HG02759 (cell line): Measurements from ENCODE around the gene TREM1.
"Not testable (repeated sequence)": the region's sequence is repeated elsewhere in the genome, so short reads cannot be mapped to it uniquely, and the experiment has no call there.

ENCODE experiments used
- ATAC-seq: cut with Tn5 transposase; IDR thresholded peaks from one replicate; pipeline ENCODE4 v1.9.1; 2021; ENCODE audit warnings: mild to moderate bottlenecking, moderate library complexity; ENCODE audit not compliant: unreplicated experiment

Gene TREM1

DNA sequence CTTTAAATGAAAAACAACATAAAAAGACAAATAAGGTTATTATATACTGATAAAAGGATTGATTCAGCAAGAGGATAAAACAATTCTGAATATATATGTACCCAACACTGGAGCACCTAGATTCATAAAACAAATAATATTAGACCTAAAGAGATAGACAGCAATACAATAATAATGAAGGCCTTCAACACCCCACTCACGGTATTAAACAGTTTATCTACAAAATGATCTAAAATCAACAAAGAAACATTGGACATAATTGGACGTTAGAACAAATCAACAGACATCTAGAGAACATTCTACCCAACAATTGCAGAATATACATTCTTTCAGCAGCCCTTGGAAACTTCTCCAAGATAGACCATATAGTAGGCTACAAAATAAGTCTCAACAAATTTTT is 24.1 kb downstream of the TREM1 start:
- no peak for ATAC-seq

- no peak for ATAC-seq
Measured at GRCh38 chr6:41258196-41258493, 28.3 kb downstream of the TREM1 start.

- ATAC-seq = no peak
Measured at GRCh38 chr6:41257369-41258195, 28.9 kb downstream of the TREM1 start.

DNA sequence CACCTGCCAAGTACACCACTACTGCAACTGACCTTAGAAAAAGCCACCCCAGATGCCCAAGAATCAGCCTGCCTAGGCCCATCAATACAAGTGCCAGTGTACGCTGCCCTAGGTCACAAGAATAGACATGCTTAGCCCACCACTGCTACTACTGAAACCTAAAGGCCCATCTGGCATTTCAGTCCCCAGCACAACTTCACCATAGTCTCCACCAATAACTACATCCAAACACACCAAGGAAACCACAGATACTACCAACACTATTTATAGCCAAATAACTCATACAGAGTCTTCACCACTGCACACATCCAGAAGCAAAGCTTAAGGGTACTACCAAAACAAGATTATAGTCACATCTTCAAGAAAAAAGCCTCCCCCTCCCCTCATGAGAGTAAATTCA is 30.1 kb downstream of the TREM1 start:
- no peak for ATAC-seq

DNA sequence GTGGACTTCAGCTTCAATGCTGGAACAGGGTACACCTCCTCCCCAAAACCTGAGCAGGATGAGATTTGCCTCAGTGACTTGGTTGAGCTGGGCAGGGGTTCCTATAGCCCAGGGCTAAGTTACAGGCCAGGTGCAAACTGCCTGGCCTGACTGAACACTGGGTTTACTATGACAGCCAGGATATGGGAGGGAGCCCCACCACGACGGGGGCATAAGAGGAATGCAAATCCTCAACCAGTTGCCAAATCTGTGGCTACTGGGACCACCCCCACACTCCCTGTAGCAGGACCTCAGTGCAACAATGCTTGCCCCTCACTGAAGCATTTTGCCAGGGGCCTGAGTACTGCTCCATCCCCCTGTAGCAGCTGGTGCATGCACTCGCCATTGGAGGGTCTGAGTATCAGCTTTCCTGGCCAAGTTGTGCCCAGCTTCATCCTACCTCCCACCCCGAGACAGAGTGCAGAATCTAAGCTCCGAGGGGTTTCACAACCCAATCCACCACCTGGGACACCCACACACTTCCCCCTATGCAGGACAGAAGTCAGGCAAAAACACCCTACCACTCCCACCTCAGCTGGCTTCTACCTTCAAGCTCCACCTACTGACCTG is 30.7 kb downstream of the TREM1 start:
- no peak for ATAC-seq

GRCh38 chr6:41255110-41255509 is 31.4 kb downstream of the TREM1 start:
- no peak for ATAC-seq

DNA sequence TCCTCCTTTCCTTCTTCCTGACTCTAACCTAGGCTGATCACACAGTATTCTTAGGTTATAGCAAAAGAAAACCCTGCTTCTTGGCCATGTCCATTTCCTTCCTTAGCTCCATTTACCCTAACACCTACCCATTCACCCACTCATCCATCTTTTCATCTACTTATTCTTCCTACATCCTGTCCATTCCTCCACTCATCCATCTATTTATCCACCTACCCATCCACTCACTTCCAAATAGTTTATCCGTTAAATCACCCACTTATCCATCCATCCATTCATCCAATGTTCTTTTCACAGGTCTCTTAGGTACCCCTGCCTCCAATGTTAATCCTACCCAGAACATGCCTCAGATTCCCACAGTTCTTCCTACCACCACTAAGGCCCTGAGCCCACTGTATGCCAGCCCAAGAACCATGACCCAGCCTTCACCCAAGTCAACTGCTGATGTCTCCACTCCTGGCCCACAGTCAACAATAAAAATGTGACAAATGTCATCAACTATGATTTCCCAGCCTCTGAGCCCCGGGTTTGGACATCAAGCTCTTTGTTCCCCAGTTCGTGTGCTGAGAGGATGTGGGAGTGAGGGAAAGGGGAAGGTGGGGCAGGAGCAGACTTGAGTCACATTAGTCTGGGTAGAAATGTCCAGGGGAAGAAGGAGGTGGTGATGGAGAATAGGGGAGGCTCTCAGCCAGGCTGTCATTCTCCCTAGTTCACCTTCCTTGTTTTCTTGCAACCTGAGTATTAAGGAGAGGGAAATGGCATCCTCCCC is 33.9 kb downstream of the TREM1 start:
- no peak for ATAC-seq

GRCh38 chr6:41247882-41248705 is 38.4 kb downstream of the TREM1 start:
- ATAC-seq = no peak

GRCh38 chr6:41247288-41247865 is 39.1 kb downstream of the TREM1 start:
- ATAC-seq = no peak

GRCh38 chr6:41246529-41246928 is 40.0 kb downstream of the TREM1 start:
- not testable (repeated sequence) for ATAC-seq

DNA sequence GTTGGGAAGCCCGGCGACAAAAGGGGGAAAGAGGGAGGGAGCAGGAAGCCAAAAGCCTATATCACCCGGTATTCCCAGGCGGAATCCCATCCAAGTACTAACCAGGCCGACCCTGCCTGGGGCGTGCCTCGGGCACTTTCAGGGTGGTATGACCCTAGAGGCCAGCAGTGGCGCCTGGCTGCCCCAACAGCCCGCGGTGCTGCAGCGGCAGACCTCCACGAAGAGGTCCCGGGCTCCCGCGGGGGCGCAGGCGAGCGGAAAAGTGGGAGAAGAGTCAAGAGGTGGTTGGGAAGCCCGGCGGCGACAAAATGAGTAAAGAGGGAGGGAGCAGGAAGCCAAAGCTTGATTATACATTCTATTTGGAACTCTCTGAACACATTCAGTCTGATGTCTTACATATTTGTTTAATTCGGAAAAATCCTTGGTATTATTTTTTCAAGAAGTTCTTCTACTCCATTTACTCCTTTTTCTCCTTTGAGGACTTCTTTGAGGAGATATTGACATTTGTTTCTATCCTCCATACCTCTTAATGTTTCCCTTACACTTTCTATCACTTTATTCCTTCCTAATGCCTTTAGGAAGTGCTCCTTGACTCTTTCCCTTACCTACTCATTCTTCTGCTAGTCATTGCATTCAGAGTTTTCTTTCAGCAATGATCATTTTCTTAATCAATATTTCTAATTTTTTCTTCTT is 46.9 kb downstream of the TREM1 start:
- no peak for ATAC-seq

DNA sequence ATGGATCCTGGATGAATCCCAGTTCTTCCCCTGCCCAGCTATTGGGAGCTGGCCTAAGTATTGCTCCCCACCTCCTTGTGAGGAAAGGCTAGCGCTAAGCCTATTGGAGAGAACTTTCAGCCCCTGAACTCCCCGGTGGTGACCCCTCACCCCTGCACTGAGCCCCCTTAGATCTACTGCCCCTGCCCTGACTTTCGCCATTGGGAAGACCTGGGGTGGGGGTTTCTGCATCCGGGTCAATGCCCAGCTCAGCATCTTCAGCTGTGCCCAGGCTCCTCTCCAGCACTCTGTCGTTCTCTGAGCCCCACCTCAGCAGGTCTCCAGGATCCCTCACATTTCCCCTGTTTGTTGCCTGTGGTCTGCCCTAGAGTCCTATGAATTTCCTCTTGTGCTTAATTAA is 49.4 kb downstream of the TREM1 start:
- ATAC-seq = no peak

GRCh38 chr6:41236276-41236675 is 50.2 kb downstream of the TREM1 start:
- ATAC-seq = no peak

DNA sequence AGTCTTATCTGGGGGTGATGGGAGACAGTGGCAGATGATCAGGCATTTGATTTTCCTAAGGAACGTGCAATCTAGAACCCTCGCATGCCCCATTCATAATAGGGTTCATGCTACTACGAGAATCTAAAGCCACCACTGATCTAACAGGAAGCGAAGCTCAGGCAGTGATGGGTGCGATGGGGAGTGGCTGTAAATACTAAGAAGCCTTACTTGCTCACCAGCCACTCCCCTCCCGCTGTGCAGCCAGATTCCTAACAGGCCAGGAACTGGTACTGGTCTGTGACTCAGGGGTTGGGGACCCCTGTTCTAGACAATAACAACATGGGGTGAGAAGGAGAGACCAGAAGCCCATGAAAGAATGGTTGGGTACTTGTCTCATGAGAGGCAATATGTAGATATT is 53.8 kb downstream of the TREM1 start:
- no peak for ATAC-seq

DNA sequence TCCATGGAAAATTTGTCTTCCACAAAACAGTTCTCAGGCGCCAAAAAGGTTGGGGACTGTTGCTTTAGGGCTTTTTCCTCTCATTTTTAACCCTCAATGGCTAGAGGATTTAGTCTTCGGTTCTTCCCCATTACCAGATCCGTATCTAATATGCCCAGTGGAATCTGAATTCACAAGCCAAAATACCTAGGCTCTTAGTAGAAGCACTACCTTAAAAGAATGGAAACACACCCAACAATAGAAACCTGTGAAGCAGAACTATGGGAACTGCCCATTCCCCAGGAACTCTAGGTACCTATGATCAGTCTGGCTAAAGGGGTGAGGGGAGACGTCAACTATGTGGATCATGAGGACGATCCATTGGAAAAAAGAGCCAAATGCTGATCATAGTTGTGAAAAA is 55.2 kb downstream of the TREM1 start:
- no peak for ATAC-seq

DNA sequence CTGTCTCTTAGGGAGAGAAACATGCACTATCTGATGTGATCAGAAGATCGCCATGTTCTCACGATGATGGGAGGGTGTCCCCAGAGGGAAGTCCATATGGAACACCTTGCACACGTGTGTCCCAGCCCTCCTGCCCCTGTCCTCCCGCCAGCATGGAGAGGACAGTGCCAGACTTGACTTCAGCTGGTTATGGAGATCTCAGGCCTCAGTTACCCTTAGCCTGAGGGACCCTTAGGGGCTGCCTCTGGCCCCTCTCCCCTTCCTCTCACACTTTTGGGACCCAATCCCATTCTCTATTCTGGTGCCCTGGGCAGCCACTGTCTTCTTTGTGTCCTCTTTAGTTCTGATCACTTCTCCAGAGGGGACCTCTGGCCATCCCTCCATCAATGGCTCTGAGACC is 56.8 kb downstream of the TREM1 start:
- no peak for ATAC-seq

DNA sequence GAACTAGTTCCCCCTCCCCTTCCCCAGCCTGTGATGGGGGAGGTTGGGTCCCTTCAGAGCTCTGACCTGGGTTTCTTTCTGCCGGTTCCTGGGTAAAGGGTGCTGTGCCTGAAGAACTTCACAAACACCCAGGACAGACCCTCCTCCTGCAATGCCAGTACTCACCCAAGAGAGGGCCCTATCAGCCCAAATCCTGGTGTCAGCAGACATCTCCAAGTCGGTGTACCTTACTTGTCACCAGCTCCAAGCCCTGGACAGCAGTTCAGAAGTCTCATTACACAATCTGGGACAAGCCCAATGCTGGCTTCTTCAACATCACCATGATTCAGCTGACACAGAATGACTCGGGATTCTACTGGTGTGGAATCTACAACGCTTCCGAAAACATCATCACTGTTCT is 57.9 kb downstream of the TREM1 start:
- no peak for ATAC-seq

DNA sequence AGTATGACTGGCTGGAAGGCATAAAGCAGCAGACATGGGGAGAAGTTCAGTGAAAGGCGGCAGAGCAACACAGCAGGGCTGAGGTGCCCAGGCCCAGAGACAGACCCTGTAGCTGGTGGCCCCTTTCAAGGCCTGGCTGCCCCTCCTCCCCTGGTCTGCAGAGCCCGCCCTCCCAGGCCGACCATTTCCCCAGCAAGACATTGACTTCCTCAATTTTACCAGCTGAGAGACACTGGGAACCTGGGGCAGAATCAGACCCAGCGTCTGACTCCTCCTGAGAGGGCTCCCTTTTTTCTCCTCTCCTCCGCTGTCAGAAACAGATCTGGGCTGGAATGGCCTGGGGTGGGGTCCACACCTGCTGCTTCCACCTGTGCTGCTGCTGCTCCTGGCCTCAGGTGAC is 58.4 kb downstream of the TREM1 start, which contains the start of gene TREML4:
Gene TREML4, plus strand, starts transcription at position 254 of the 400 bp plus-strand sequence. Its CDS starts 79 bp downstream, at position 333.
- ATAC-seq = no peak

DNA sequence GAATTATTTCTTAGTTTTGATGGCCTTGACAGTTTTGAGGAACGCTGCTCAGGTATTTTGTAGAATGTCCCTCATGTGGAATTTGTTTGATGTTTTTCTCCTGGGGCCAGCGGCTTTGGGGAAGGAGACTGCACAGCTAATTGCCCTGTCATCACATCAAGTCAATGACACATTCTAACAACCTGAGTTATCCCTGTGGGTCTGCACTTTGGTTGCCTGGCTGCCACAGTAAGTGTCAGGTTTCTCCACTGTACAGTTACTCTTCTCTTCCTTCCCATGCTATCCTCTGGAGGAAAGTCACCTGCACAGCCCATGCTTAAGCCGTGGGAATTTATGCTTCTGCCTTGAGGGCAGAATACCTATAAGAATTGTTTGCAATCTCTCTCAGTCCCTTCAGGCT is 59.7 kb downstream of the TREM1 start:
- ATAC-seq = no peak

GRCh38 chr6:41224800-41225199 is 61.7 kb downstream of the TREM1 start:
- no peak for ATAC-seq
